ENCODE data around the gene PSMA7. TPM values are rescaled to one million over a fixed set of nuclear protein-coding genes. Genes with fewer than 3 reads are reported as not detected.

The PSMA7 gene
- total RNA-seq, 1 donor from 2014 or later = 201 TPM

DNA sequence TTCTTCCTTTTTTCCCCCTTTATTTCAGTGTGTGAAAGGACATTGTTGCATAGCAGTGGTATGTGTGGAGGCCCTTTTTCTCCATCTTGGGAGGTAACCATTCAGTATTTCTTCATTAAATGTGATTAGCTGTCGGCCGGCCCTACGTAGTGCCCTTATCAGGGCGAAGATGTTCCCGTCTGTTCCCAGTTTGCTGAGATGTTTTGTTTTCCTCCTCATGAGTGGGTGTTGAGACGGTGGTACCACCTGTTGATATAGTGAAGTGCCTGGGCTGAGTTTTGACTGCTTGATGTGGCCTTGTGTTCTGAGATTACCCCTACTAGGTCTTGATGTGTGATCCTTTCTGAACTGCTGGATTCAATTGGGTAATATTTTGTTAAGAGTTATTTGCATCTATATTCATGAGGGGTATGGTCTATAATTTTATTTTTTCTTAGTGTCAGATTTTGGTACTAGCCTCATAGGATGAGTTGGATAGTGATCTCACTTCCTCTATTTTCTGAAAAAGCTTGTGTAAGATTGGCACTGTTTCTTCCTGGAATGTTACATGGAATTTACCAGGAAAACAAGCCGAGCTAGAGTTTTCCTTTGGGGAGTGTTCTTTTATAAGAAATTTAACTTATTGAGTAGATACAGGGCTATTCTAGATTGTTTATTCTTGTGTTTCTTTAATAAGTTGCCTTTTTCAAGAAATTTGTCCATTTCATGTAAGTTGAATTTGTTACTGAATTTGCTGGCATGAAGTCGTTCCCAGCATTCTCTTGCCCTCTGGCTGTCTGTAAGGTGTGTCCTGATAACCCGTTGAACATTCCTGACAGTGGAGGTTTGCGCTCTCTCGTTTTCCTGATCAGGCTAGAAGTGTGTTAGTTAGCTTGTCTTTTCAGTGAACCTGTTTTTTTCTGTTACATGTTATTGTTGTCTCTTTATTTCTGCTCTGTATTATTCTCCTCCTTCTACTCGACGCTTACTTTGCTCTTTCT lies 44.0 kb upstream of the PSMA7 start:
- H3K9me3 Mint-ChIP-seq = no peaks in the 10 kb centered on the region
- H3K36me3 Mint-ChIP-seq = peaks cover 4% of the 10 kb centered on the region
- no peak overlapping the region for H3K27ac Mint-ChIP-seq
- TF ChIP-seq, protein P1, sequence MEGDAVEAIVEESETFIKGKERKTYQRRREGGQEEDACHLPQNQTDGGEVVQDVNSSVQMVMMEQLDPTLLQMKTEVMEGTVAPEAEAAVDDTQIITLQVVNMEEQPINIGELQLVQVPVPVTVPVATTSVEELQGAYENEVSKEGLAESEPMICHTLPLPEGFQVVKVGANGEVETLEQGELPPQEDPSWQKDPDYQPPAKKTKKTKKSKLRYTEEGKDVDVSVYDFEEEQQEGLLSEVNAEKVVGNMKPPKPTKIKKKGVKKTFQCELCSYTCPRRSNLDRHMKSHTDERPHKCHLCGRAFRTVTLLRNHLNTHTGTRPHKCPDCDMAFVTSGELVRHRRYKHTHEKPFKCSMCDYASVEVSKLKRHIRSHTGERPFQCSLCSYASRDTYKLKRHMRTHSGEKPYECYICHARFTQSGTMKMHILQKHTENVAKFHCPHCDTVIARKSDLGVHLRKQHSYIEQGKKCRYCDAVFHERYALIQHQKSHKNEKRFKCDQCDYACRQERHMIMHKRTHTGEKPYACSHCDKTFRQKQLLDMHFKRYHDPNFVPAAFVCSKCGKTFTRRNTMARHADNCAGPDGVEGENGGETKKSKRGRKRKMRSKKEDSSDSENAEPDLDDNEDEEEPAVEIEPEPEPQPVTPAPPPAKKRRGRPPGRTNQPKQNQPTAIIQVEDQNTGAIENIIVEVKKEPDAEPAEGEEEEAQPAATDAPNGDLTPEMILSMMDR (IDR thresholded peaks at IDR 0.05; ENCODE audit: unreplicated experiment) = no peak
- no peaks in the 10 kb centered on the region for H3K27me3 Mint-ChIP-seq (ENCODE audit: low read depth)
- H3K4me3 Mint-ChIP-seq = no peak overlapping the region
- DNase-seq (ENCODE audit: low spot score in 2 of 2, unreplicated experiment in 2 of 2) = no peak
- H3K4me1 Mint-ChIP-seq = peaks cover 11% of the 10 kb centered on the region

DNA sequence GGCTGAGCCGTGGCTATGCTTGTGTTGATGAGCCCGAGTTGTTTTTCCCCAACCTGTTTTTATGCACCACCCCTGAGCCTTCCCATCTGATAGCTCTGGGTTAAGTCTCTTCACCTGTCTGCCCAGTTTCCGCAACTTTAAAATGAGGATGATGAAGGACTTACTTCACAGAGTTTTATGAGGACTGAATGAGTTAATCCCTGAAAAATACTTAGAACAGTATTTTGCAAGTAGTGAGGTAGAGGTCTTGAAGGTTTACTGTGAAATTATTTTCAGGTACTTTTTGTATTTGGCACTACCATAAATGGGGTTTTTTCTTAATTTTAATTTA lies 42.9 kb upstream of the PSMA7 start:
- TF ChIP-seq, protein P1 (IDR thresholded peaks at IDR 0.05; ENCODE audit: unreplicated experiment) = no peak
- Mint-ChIP-seq H3K4me1 (peaks cover 17% of the 10 kb centered on the region), H3K9me3 (no peaks in the 10 kb centered on the region), H3K4me3 (no peak overlapping the region), H3K27me3 (ENCODE audit: low read depth) (no peaks in the 10 kb centered on the region), H3K36me3 (peaks cover 4% of the 10 kb centered on the region), H3K27ac (no peak overlapping the region)
- DNase-seq (ENCODE audit: low spot score in 2 of 2, unreplicated experiment in 2 of 2) = no peak

DNA sequence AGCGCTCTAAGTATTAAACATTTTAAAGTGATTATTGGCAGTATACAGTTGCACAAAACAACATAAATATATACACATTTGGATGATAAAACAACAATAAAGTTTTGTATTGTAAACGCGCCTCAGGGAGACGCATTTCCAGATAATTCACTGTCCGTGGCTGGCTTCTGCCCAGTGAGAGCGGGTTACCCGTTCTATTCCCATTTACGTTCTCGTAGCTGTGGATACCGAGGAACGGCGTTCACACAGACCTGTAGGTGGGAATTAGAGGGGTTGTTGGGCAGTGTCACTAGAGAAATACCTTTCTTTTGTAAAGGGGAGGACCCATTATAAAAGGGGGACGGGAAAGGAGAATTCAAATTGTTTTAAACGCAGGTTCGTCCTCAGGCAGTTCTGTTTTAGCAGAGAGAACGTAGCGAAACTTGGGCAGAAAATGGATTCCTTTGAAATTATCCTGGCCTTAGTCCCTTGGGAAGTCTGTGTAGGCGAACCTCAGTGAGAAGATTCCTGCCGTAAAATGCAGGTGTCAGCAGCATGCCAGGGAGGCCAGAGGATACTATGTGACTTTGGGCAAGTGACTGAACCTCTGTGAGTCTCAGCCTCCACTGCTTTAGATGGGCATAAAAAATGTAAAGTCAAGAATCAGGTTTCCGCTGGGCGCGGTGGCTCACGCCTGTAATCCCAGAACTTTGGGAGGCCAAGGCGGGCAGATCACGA lies 40.4 kb upstream of the PSMA7 start:
- Mint-ChIP-seq H3K9me3 (no peaks in the 10 kb centered on the region), H3K4me1 (peaks cover 17% of the 10 kb centered on the region), H3K27ac (peak overlapping the region; percentile 95), H3K36me3 (peaks cover 4% of the 10 kb centered on the region), H3K4me3 (peak overlapping the region; percentile 87), H3K27me3 (ENCODE audit: low read depth) (no peaks in the 10 kb centered on the region)
- DNase-seq (ENCODE audit: low spot score in 2 of 2, unreplicated experiment in 2 of 2) = no peak
- TF ChIP-seq, protein P1 (IDR thresholded peaks at IDR 0.05; ENCODE audit: unreplicated experiment) = no peak

DNA sequence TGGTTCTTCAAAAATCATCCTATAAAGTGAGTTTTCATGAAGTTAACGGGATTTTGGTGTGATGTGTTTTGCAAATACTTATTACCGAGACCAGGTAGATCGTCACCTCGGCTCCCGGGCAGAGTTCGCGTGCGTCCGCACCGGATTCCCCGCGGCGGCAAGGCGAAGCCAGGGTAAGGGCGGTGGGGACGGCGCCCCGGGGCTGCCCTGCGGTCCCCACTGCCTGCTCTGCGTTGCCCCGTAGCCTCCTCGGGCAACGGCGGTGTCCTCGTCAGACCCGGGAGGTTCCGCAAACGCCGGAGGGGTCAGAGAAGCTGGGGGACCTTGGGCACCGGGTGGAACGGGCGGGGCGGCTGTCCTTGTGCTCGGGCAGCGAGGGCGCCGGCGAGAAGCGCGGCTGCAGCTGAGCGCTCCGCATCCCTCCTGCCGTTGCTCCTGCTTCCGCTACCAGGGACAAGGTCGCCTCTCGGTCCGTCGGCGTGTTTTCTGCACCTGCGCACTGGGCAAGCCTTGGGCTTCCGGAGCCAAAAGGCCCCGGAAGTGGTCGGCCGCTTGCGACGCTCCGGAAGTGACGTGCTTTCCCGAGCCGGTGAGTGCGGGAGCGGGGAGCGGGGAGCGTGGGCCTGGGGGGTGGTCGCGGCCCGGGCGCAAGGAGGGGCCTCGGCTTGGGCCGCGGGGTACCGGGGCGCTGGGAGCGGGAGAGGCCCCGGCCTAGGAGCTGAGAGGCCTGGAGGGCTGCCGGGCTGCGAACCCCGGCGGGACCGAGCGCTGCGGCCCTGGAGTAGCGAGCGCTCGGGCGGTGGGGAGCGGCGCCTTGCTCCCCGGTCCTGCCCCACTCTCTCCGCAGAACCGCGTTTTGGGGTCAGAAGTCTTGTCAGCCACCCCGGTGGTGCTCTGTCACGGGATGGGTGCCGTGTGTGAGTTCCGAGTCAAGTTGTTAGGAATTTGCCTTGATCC lies 39.6 kb upstream of the PSMA7 start, which contains the start of gene MTG2:
MTG2 (plus strand) TSS at position 560 of the 957 bp plus-strand sequence. CDS start 10,393 bp downstream, outside the sequence.
- Mint-ChIP-seq H3K4me3 (peak within 1 kb of the TSS; percentile 87), H3K27ac (peak within 1 kb of the TSS; percentile 95), H3K27me3 (ENCODE audit: low read depth) (no peaks in the 10 kb centered on the region), H3K36me3 (peaks cover 4% of the 10 kb centered on the region), H3K4me1 (peaks cover 17% of the 10 kb centered on the region), H3K9me3 (no peaks in the 10 kb centered on the region)
- TF ChIP-seq, protein P1 (IDR thresholded peaks at IDR 0.05; ENCODE audit: unreplicated experiment) = no peak
- DNase-seq (ENCODE audit: low spot score in 2 of 2, unreplicated experiment in 2 of 2) = peak; percentile 89 to 91

DNA sequence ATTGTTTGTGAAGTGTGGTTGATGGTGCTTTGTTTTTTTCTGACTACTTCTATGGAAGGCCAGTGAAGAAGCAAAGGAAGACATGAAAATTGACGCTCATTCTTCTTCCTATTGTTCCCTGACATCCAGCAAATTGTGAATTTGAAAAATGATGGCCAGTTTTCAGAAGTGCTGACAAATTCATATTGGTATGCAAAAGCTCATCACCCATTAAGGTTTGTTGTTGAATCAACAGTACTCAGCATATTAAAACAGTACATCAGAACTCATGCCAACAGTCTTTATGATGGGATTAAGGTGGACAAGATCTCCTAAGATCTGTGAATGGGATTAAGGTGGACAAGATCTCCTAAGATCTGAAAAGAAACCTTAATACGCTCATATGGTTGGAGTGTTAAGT lies 38.6 kb upstream of the PSMA7 start:
- no peaks in the 10 kb centered on the region for H3K9me3 Mint-ChIP-seq
- peaks cover 15% of the 10 kb centered on the region for H3K4me1 Mint-ChIP-seq
- TF ChIP-seq, protein P1 (IDR thresholded peaks at IDR 0.05; ENCODE audit: unreplicated experiment) = no peak
- H3K27ac Mint-ChIP-seq = peak overlapping the region; percentile 93
- no peaks in the 10 kb centered on the region for H3K27me3 Mint-ChIP-seq (ENCODE audit: low read depth)
- no peak for DNase-seq (ENCODE audit: low spot score in 2 of 2, unreplicated experiment in 2 of 2)
- H3K4me3 Mint-ChIP-seq = peak overlapping the region; percentile 87
- peaks cover 4% of the 10 kb centered on the region for H3K36me3 Mint-ChIP-seq

All from mesothelial cell of epicardium (in vitro differentiated cells).